C4-2B (cell line): ENCODE measurements around the gene PLA2G4C.

Experiments used
- CTCF ChIP-seq: fragments of 450-650 bp; conservative IDR thresholded peaks from 2 replicates; pipeline ENCODE4 v1.5.1; 2017; ENCODE audit warnings: mild to moderate bottlenecking
- ZFX ChIP-seq: fragments of 450-650 bp; IDR thresholded peaks from 2 replicates; pipeline ENCODE4 v1.6.1; 2017

- TF ChIP-seq CTCF (no peak), ZFX (no peak)
Measured at GRCh38 chr19:48090281-48090802, 20.3 kb downstream of the PLA2G4C start.
